Astrocyte (in vitro differentiated cells and primary cell): ENCODE results near the gene AUTS2.

Source experiments
- CTCF ChIP-seq: IDR thresholded peaks from 2 replicates; pipeline ENCODE4 v1.5.1; 2011; ENCODE audit warnings: low read depth, mild to moderate bottlenecking, inconsistent platforms, low read length, moderate library complexity; ENCODE audit not compliant: insufficient read depth
- EZH2 ChIP-seq: IDR thresholded peaks from 2 replicates; pipeline ENCODE4 v1.6.1; 2012; ENCODE audit warnings: mild to moderate bottlenecking, low read length, inconsistent platforms; ENCODE audit not compliant: insufficient read depth

- no peak for TF ChIP-seq CTCF
- no peak for TF ChIP-seq EZH2
Observed at GRCh38 chr7:70622936-70623335, 1024.7 kb downstream of the AUTS2 start.
